ENCODE data around the gene ZMYND15.

ZMYND15 gene

GRCh38 chr17:4744999-4745969 lies 5.7 kb downstream of the ZMYND15 start:
- no peak for ATAC-seq

GRCh38 chr17:4747847-4748246 lies 8.2 kb downstream of the ZMYND15 start:
- peak in 1 of 2 donors; percentile 28 for ATAC-seq

GRCh38 chr17:4748686-4749085 lies 9.1 kb downstream of the ZMYND15 start:
- ATAC-seq = no peak

GRCh38 chr17:4750606-4751005 lies 11.0 kb downstream of the ZMYND15 start:
- ATAC-seq = no peak

- no peak for ATAC-seq
Observed at GRCh38 chr17:4751932-4752331, 12.3 kb downstream of the ZMYND15 start.

GRCh38 chr17:4753392-4753791 lies 13.8 kb downstream of the ZMYND15 start:
- no peak for ATAC-seq

GRCh38 chr17:4759776-4760236 lies 20.2 kb downstream of the ZMYND15 start:
- no peak for ATAC-seq

- no peak for ATAC-seq
Observed at GRCh38 chr17:4764595-4764994, 25.0 kb downstream of the ZMYND15 start.

GRCh38 chr17:4766201-4766600 lies 26.6 kb downstream of the ZMYND15 start:
- no peak for ATAC-seq

GRCh38 chr17:4766723-4767122 lies 27.1 kb downstream of the ZMYND15 start:
- no peak for ATAC-seq

GRCh38 chr17:4768298-4768697 lies 28.7 kb downstream of the ZMYND15 start:
- no peak for ATAC-seq

- ATAC-seq = peak in 1 of 2 donors; percentile 53
Observed at GRCh38 chr17:4769628-4770027, 30.0 kb downstream of the ZMYND15 start.

- ATAC-seq = no peak
Observed at GRCh38 chr17:4771519-4772234, 32.0 kb downstream of the ZMYND15 start, which contains the start of gene TM4SF5. TM4SF5 (plus strand) TSS chr17:4771886; CDS start chr17:4771923, 37 bp downstream.

- ATAC-seq = no peak
Observed at GRCh38 chr17:4772235-4772613, 32.6 kb downstream of the ZMYND15 start.

GRCh38 chr17:4777969-4778760 lies 38.5 kb downstream of the ZMYND15 start:
- no peak for ATAC-seq

- no peak for ATAC-seq
Observed at GRCh38 chr17:4780325-4780955, 40.8 kb downstream of the ZMYND15 start.

- no peak for ATAC-seq
Observed at GRCh38 chr17:4782652-4783051, 43.0 kb downstream of the ZMYND15 start.

GRCh38 chr17:4785311-4786105 lies 45.9 kb downstream of the ZMYND15 start:
- no peak for ATAC-seq

- ATAC-seq = no peak
Observed at GRCh38 chr17:4786106-4786511, 46.5 kb downstream of the ZMYND15 start, which contains the start of gene VMO1. VMO1 (minus strand) TSS chr17:4786364; CDS start chr17:4786352, 12 bp downstream.

- ATAC-seq = no peak
Observed at GRCh38 chr17:4786516-4786915, 46.9 kb downstream of the ZMYND15 start.

GRCh38 chr17:4788159-4788806 lies 48.6 kb downstream of the ZMYND15 start:
- ATAC-seq = no peak

Measured in activated CD4-positive, CD25-positive, alpha-beta regulatory T cell treated with anti-CD3 and anti-CD28 coated beads, Interleukin-2, amount 50 U/mL, for 24 hours (primary cell).